ENCODE measurements around the gene FAM13C.

GRCh38 chr10:59381687-59382086 lies 19.3 kb upstream of the FAM13C start:
- TF ChIP-seq NR3C1 (CRISPR knock-in tag; IDR thresholded peaks at IDR 0.05) (no peak), CTCF (IDR thresholded peaks at IDR 0.05 in 2 of 3, conservative IDR thresholded peaks at IDR 0.05 in 1 of 3; ENCODE audit: insufficient read depth in 2 of 3, low read depth in 1 of 3, low read length in 3 of 3) (no peak), FOXM1 (IDR thresholded peaks at IDR 0.05; ENCODE audit: low read depth) (no peak), FOXM1 (CRISPR knock-in tag; IDR thresholded peaks at IDR 0.05; ENCODE audit: low read depth) (no peak), CHD4 (IDR thresholded peaks at IDR 0.05; ENCODE audit: insufficient read depth, insufficient replicate concordance, low read depth, low read length, poor library complexity, severe bottlenecking) (no peak), ATF2 (CRISPR knock-in tag; IDR thresholded peaks at IDR 0.05) (no peak), POLR2A (conservative IDR thresholded peaks at IDR 0.05) (no peak), SIN3A (IDR thresholded peaks at IDR 0.05; ENCODE audit: borderline replicate concordance in 2 of 2, control insufficient read depth in 1 of 2, low read depth in 2 of 2, low read length in 2 of 2) (no peak), ETS2 (tag; IDR thresholded peaks at IDR 0.05; ENCODE audit: borderline replicate concordance, poor library complexity, severe bottlenecking) (no peak)
